22Rv1 (cell line): ENCODE results near the gene CRAMP1.

Experiments used
- CTCF ChIP-seq: fragments of 450-650 bp; IDR thresholded peaks from 2 replicates; pipeline ENCODE4 v1.5.1; 2017; ENCODE audit warnings: mild to moderate bottlenecking
- ZFX ChIP-seq: fragments of 450-650 bp; IDR thresholded peaks from 2 replicates; pipeline ENCODE4 v1.6.1; 2017; ENCODE audit warnings: antibody characterized with exemption, borderline replicate concordance

- no peak for TF ChIP-seq CTCF
- no peak for TF ChIP-seq ZFX
Observed at GRCh38 chr16:1691276-1691675, 79.1 kb downstream of the CRAMP1 start.
